Measurements from ENCODE around the gene TBXA2R.
A peak's percentile ranks its signal among the peaks of the same experiment; 100 is the strongest.

The TBXA2R gene

DNA sequence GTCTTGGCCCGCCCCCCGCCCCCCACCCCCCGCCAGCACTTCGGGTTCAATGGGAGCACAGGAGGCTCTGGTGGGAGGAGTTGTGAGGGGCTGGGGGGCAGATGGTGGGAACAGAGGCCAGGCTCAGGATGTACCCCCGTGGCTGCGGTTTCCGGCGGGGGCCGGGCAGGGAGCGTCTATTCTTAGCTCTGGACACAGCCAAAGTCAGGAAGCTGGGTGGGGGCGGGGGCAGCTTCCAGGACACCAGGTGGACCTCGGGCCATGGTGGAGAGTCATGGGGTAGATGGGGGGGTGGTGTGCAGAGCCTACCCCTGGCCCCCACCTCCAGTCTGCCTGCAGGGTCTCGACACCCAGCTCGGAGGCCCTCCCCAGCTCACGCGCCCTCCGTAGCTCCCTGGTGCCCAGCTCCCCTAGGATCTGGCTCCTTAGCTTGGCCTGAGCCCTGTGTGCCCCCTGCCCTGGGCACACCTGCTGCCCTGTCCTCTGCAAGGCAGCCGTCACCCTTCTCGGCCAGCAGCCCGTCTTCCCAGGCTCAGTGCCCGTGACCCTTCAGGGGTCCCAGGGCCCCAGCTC, 2.2 kb upstream of the TBXA2R start:
- no peak for DNase-seq (ENCODE audit: low spot score in 2 of 2)
- no peak overlapping the region for H3K4me3 Mint-ChIP-seq
- ATAC-seq (ENCODE audit: low read depth) = no peak
- H3K27me3 Mint-ChIP-seq = peaks cover 9% of the 10 kb centered on the region
- H3K4me1 Mint-ChIP-seq = peaks cover 10% of the 10 kb centered on the region
- no peaks in the 10 kb centered on the region for H3K9me3 Mint-ChIP-seq
- no peak overlapping the region for H3K27ac Mint-ChIP-seq
- peaks cover 4% of the 10 kb centered on the region for H3K36me3 Mint-ChIP-seq

DNA sequence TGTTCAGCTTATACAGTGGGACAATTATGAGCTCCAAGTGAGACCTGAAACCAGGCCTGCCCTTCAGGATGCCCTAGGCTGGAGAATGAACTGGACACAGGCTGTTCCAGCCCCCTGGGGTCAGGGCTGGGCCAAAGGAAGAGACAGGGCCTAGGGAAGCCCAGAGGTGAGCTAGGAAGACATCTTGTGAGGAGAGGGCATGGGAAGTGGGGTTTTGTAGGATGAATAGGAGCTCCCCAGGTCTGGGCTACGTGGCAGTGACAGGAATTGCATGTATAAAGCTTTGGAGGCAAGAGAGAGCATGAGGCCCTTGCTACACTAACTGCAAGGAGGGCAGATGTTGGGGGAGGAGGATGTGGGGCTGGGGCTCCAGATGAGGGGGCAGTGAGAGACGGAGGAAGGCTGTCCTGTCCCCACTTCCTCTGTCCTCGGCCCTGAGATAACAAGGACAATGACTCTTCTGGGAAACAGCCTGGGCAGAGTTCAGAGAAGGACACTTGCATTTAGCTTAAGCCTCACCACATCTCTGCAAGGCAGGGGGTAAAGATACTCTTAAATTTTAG, 1.5 kb upstream of the TBXA2R start:
- H3K27me3 Mint-ChIP-seq = peaks cover 9% of the 10 kb centered on the region

DNA sequence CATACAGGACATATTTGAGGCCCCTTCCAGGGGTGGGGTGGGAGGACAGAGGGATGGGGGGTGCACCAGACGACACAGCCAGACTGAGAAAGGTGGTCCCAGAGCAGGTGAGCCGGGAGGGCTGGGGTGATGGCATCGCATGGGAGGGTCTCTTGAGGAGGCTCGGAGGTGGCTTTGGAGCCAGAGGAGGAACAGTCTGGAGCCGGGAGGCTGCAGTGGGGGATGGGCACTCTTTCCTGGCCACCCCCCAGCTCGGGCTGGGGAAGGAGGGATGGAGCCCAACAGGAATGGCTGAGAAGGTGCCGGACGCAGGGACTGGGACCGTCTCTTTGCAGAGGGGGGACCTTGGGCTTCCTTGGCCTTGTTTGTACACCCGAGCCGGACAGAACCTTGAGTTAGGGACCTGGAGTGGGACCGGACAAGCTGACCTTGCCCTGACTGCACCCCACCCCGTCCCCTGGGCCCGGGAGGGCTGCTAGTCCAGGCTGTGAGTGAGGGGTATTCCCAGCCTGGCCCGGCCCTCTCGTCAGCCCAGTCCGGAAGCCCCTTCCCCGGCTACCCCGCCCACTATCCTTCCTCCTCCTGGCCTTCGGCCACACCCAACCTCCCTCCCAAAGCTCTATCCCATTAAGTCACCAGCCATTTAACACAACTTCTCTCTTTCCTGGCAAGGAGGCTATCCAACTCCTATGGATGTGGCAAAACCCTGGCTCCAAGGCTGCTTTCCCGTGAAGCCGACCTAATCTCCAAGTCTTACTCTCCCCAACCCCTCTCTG, 816 bp upstream of the TBXA2R start:
- H3K9me3 Mint-ChIP-seq = no peaks in the 10 kb centered on the region
- peaks cover 4% of the 10 kb centered on the region for H3K36me3 Mint-ChIP-seq
- H3K27ac Mint-ChIP-seq = no peak overlapping the region
- H3K4me1 Mint-ChIP-seq = peaks cover 10% of the 10 kb centered on the region
- H3K4me3 Mint-ChIP-seq = peak overlapping the region; percentile 61
- no peak for ATAC-seq (ENCODE audit: low read depth)
- H3K27me3 Mint-ChIP-seq = peaks cover 9% of the 10 kb centered on the region
- DNase-seq (ENCODE audit: low spot score in 2 of 2) = no peak

More for the DNA sequence above, 1.5 kb upstream of the TBXA2R start:
- Mint-ChIP-seq H3K36me3 (peaks cover 4% of the 10 kb centered on the region), H3K9me3 (no peaks in the 10 kb centered on the region), H3K4me3 (no peak overlapping the region), H3K27ac (no peak overlapping the region), H3K4me1 (peaks cover 10% of the 10 kb centered on the region)
- no peak for DNase-seq (ENCODE audit: low spot score in 2 of 2)
- ATAC-seq (ENCODE audit: low read depth) = no peak

DNA sequence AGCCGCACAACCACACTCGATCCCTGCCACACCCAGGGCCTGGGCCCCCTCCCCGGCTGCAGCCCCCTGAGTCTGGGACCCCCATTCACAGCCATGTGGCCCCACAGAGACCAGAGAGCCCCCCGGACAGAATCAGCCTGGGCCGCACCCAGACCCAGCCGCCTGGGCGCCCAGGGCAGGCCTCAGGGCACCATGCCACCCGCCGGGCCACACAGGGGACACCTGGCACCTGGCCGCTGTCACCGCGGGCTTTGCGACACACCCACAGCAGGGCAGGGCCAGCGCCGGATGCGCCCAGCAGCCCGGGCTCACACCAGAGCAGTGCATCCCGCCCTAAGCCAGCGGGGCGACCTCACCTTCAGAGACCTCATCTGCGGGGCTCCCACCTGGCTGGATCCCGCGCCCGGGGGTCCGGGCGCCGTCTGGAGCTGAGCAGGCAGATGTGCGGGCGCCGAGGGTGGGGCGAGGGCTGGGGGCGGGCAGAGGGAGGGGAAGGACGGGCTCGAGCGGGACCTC, 443 bp downstream of the TBXA2R start:
- Mint-ChIP-seq H3K27me3 (peaks cover 9% of the 10 kb centered on the region), H3K4me1 (peaks cover 10% of the 10 kb centered on the region), H3K27ac (no peak overlapping the region), H3K4me3 (no peak overlapping the region), H3K36me3 (no peaks in the 10 kb centered on the region), H3K9me3 (no peaks in the 10 kb centered on the region)
- ATAC-seq (ENCODE audit: low read depth) (peak; percentile 40), DNase-seq (ENCODE audit: low spot score in 2 of 2) (no peak)

DNA sequence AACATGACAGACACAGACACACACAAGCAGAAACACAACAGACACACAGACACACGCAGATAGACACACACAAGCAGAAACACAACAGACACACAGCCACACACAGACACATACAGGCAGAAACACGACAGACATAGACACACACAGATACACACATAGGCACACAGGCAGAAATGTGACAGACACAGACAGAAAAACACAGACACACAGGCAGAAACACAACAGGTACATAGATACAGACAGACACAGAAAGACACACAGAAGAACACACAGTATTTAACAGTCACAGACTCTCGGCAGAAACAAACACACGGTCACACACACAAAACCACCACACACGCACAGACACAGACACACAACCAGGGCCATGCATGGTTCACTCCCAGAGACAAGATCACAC, 905 bp downstream of the TBXA2R start:
- peaks cover 9% of the 10 kb centered on the region for H3K27me3 Mint-ChIP-seq
- no peak overlapping the region for H3K27ac Mint-ChIP-seq
- H3K4me1 Mint-ChIP-seq = peaks cover 10% of the 10 kb centered on the region
- H3K9me3 Mint-ChIP-seq = no peaks in the 10 kb centered on the region
- H3K36me3 Mint-ChIP-seq = no peaks in the 10 kb centered on the region
- H3K4me3 Mint-ChIP-seq = no peak overlapping the region
- no peak for DNase-seq (ENCODE audit: low spot score in 2 of 2)
- ATAC-seq (ENCODE audit: low read depth) = no peak

DNA sequence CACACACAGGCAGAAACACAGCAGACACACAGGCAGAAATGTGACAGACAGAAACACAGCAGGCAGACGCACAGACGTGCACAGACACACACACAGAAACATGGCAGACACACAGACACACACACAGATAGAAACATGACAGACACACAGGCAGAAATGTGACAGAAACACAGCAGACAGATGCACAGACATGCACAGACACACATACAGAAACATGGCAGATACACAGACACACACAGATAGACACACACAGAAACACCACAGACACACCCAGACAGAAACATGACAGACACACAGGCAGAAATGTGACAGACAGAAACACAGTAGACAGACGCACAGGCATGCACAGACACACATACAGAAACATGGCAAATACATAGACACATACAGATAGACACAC, 1.3 kb downstream of the TBXA2R start:
- DNase-seq (ENCODE audit: low spot score in 2 of 2) (no peak), ATAC-seq (ENCODE audit: low read depth) (no peak)
- Mint-ChIP-seq H3K4me3 (no peak overlapping the region), H3K27me3 (peaks cover 9% of the 10 kb centered on the region), H3K4me1 (peaks cover 10% of the 10 kb centered on the region), H3K36me3 (no peaks in the 10 kb centered on the region), H3K9me3 (no peaks in the 10 kb centered on the region), H3K27ac (no peak overlapping the region)

DNA sequence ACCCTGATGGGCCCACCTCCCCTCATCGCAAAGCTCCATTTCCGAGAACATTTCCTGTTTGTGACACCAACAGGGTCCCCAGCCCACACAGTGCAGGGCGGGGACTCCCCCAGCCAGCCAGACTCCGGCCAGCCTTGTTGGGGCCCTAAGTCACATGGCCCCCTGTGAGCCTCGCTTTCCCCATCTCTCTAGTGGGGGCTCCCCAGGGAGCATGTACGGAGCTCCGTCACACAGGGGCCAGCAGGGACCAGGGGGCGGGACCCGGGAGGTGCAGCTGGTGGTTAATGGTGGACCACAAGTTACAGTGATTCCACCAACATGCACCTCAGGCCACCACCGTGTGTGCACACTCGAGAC, 1.7 kb downstream of the TBXA2R start:
- Mint-ChIP-seq H3K36me3 (no peaks in the 10 kb centered on the region), H3K4me1 (peaks cover 10% of the 10 kb centered on the region), H3K27ac (no peak overlapping the region), H3K4me3 (no peak overlapping the region), H3K27me3 (peaks cover 9% of the 10 kb centered on the region), H3K9me3 (no peaks in the 10 kb centered on the region)
- DNase-seq (ENCODE audit: low spot score in 2 of 2) (no peak), ATAC-seq (ENCODE audit: low read depth) (peak; percentile 54)

DNA sequence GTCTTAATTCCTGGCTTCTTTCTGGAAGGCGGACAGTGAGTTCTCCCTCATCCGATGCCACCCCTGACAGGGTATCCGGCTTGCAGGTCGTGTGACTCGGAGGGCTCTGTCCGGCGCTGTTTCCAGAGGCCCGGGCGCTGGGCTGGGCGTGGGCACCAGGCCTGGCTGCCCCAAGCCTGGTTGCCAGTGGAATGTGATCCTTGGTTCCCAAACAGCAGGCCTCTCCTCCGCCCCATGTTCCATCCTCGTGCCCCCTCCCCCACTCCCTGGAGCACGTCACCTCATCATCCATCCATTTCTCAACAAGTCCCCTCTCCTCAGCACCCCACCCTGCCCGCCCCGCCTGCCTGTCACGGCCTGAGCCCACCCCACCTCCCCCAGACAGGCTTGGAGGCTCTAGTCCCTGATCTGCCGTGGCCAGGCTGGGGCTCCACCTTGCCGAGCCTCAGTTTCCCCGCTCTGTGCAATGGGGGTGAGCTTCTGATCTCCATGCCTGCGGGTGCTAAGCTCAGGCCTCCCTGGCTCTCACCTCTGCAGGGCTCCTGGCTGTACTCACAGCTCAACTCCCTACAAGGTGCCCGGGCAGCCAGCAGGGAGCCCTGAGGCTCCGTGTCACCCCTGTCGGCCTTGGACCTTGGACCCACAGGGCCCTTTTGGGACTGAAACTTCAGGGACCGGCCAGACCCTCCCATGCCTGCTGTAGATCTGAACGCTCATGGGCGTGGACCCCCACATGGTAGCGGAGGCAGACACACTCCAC, 2.3 kb downstream of the TBXA2R start:
- peaks cover 10% of the 10 kb centered on the region for H3K4me1 Mint-ChIP-seq
- peaks cover 9% of the 10 kb centered on the region for H3K27me3 Mint-ChIP-seq
- H3K9me3 Mint-ChIP-seq = no peaks in the 10 kb centered on the region
- no peak overlapping the region for H3K27ac Mint-ChIP-seq
- H3K36me3 Mint-ChIP-seq = no peaks in the 10 kb centered on the region
- ATAC-seq (ENCODE audit: low read depth) = peak; percentile 12
- no peak overlapping the region for H3K4me3 Mint-ChIP-seq
- DNase-seq (ENCODE audit: low spot score in 2 of 2) = no peak

DNA sequence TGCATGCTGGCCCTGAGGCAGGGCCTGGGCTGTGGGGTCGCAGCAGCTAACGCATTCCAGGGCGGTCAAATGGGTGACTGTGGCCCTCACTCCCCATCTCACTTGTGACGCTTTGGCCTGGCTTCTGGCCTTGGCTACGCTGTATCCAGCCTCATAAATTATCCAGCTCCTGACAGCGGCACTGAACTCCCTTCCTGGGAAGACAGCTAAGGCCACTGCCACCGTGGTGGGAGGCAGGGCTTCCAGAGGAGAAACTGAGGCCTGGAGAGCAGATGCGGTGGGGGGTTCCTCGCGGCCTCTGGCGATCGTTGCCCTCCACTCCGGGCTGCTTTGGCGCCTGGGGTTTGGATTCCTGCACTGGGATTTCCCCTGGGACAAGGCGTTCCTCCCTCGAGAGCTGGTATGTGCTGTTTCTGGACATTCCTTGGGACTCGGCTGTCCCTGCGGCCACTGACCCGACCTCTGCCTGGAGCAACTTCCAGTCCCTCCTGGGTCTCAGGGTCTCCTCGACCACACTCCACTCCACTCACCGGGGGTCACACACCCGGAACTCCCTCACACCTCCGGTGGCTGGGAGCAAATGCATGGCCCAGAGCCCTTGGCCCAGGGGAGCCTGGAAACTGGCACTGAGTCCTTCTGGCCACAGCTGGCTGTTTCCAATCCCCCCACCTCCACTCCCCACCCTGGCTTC, 3.4 kb downstream of the TBXA2R start:
- H3K27ac Mint-ChIP-seq = no peak overlapping the region
- peaks cover 10% of the 10 kb centered on the region for H3K4me1 Mint-ChIP-seq
- H3K4me3 Mint-ChIP-seq = no peak overlapping the region

DNA sequence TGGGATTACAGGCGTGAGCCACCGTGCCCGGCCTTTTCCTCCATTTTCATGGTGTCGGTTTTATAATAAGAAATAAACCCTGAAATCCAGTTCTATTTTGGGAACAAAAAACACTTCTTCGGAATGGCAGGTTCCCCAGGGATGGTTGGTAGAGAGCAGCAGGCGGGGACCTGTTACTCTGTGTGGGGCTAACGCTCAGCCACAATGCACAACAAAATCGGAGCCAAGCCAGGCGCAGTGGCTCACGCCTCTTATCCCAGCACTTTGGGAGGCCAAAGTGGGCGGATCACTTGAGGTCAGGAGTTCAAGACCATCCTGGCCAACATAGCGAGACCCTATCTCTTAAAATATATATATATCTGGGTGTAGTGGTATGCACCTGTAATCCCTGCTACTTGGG, 5.7 kb downstream of the TBXA2R start:
- no peaks in the 10 kb centered on the region for H3K36me3 Mint-ChIP-seq

More for the DNA sequence above, 3.4 kb downstream of the TBXA2R start:
- no peak for ATAC-seq (ENCODE audit: low read depth)
- Mint-ChIP-seq H3K27me3 (peaks cover 8% of the 10 kb centered on the region), H3K36me3 (no peaks in the 10 kb centered on the region), H3K9me3 (no peaks in the 10 kb centered on the region)
- DNase-seq (ENCODE audit: low spot score in 2 of 2) = no peak

DNA sequence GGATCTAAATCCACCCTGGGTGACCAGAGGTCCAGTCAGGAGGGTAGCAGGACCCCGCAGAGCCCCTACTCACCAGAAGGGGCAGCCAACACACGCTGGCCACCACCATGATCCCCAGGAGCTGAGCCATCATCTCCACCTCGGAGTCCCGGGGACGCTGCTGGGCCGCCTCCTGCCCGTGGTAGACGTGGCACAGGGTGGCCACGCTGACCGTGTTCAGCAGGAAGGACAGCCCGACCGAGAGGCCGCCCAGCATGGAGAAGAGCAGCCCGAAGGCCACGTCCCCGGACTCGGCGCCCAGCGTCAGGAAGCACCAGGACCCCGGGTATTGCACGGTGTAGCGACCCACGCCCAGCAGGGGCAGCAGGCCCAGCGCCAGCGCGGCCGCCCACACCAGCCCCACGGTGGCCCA, 6.9 kb downstream of the TBXA2R start:
- H3K27me3 Mint-ChIP-seq = peaks cover 3% of the 10 kb centered on the region
- no peak for DNase-seq (ENCODE audit: low spot score in 2 of 2)
- no peaks in the 10 kb centered on the region for H3K36me3 Mint-ChIP-seq
- H3K27ac Mint-ChIP-seq = no peak overlapping the region
- no peak for ATAC-seq (ENCODE audit: low read depth)
- H3K4me3 Mint-ChIP-seq = no peak overlapping the region
- no peaks in the 10 kb centered on the region for H3K4me1 Mint-ChIP-seq
- no peaks in the 10 kb centered on the region for H3K9me3 Mint-ChIP-seq

More for the DNA sequence above, 5.7 kb downstream of the TBXA2R start:
- no peak for ATAC-seq (ENCODE audit: low read depth)
- H3K4me3 Mint-ChIP-seq = no peak overlapping the region
- DNase-seq (ENCODE audit: low spot score in 2 of 2) = no peak
- no peaks in the 10 kb centered on the region for H3K9me3 Mint-ChIP-seq
- no peaks in the 10 kb centered on the region for H3K4me1 Mint-ChIP-seq
- H3K27me3 Mint-ChIP-seq = peaks cover 3% of the 10 kb centered on the region
- no peak overlapping the region for H3K27ac Mint-ChIP-seq

DNA sequence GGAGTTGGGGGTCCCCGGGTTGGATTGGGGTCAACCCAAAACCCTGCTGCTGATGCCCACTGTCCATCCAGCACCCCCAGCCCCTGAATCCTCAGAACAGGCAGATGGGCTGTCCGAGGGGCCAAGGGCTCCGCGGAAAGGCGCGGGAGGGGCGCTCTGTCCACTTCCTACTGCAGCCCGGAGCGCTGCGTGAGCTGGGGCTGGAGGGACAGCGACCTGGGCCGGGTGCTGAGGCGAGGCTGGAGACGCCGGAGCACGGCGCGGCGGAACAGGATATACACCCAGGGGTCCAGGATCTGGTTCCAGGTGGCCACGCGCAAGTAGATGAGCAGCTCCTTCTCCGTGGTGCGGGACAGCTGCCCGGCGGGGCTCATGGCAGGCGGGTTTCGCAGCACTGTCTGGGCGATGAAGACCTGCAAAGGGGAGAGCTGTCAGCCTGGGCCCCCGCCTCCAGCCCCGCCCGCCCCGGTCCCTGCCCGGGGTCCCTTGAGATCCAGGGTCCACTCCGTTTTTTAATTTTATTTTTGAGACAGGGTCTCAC, 11.1 kb downstream of the TBXA2R start:
- DNase-seq (ENCODE audit: low spot score in 2 of 2) (no peak), ATAC-seq (ENCODE audit: low read depth) (no peak)
- H3K27me3 Mint-ChIP-seq = peaks cover 5% of the 10 kb centered on the region
- H3K36me3 Mint-ChIP-seq = no peaks in the 10 kb centered on the region
- H3K27ac Mint-ChIP-seq = no peak overlapping the region
- no peak overlapping the region for H3K4me3 Mint-ChIP-seq
- no peaks in the 10 kb centered on the region for H3K9me3 Mint-ChIP-seq
- H3K4me1 Mint-ChIP-seq = no peaks in the 10 kb centered on the region

DNA sequence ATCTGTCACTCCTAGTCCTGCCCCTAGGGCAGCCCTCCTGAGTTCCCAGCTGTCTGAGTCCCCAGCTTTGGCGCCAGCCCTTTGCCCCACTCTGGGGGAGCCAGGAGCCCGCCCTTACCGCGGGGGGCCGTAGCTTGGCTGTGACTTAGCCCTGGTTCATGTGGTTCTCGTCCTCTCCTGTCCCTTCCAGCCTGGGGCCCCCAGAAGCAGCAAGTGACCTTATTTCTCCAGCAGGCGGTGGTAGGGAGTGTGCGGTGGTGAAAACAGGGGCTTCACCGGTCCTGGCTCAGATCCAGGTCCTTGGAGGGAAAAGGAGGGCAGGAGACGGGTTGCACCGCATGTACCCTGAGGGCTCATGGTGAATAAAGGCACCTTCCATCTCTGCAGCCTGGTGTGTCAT, 13.5 kb downstream of the TBXA2R start:
- ATAC-seq (ENCODE audit: low read depth) (no peak), DNase-seq (ENCODE audit: low spot score in 2 of 2) (no peak)
- H3K27ac Mint-ChIP-seq = no peak overlapping the region
- no peaks in the 10 kb centered on the region for H3K36me3 Mint-ChIP-seq
- peaks cover 6% of the 10 kb centered on the region for H3K27me3 Mint-ChIP-seq
- H3K4me3 Mint-ChIP-seq = no peak overlapping the region
- no peaks in the 10 kb centered on the region for H3K9me3 Mint-ChIP-seq
- H3K4me1 Mint-ChIP-seq = no peaks in the 10 kb centered on the region

Data from memory B cell (primary cell).